GM18858 (cell line): ENCODE results near the gene ADGRG6.
"Not testable (repeated sequence)": the region's sequence is repeated elsewhere in the genome, so short reads cannot be mapped to it uniquely, and the experiment has no call there.

Experiments used
- ATAC-seq: cut with Tn5 transposase; IDR thresholded peaks from one replicate; pipeline ENCODE4 v1.9.1; 2021; ENCODE audit not compliant: unreplicated experiment

Gene ADGRG6

GRCh38 chr6:142401838-142402237 is 100.0 kb downstream of the ADGRG6 start:
- ATAC-seq: no peak

GRCh38 chr6:142404751-142405150 is 102.9 kb downstream of the ADGRG6 start:
- ATAC-seq: no peak

GRCh38 chr6:142406131-142406530 is 104.3 kb downstream of the ADGRG6 start:
- no peak for ATAC-seq

GRCh38 chr6:142407685-142408273 is 106.0 kb downstream of the ADGRG6 start:
- ATAC-seq: no peak

GRCh38 chr6:142408409-142408808 is 106.6 kb downstream of the ADGRG6 start:
- no peak for ATAC-seq

GRCh38 chr6:142409794-142410193 is 108.0 kb downstream of the ADGRG6 start:
- ATAC-seq: no peak

GRCh38 chr6:142411145-142411544 is 109.3 kb downstream of the ADGRG6 start:
- ATAC-seq: no peak

GRCh38 chr6:142412241-142412640 is 110.4 kb downstream of the ADGRG6 start:
- ATAC-seq: no peak

- ATAC-seq: no peak
These were observed 110.9 kb downstream of the ADGRG6 start for GRCh38 chr6:142412658-142413057.

GRCh38 chr6:142413111-142413510 is 111.3 kb downstream of the ADGRG6 start:
- no peak for ATAC-seq

- no peak for ATAC-seq
These were observed 112.8 kb downstream of the ADGRG6 start for GRCh38 chr6:142414462-142415250.

GRCh38 chr6:142416179-142416578 is 114.4 kb downstream of the ADGRG6 start:
- ATAC-seq: no peak

GRCh38 chr6:142416686-142417085 is 114.9 kb downstream of the ADGRG6 start:
- ATAC-seq: no peak

GRCh38 chr6:142417331-142417750 is 115.5 kb downstream of the ADGRG6 start:
- ATAC-seq: no peak

GRCh38 chr6:142419071-142419470 is 117.3 kb downstream of the ADGRG6 start:
- no peak for ATAC-seq

- ATAC-seq: no peak
These were observed 119.0 kb downstream of the ADGRG6 start for GRCh38 chr6:142420802-142421201.

- ATAC-seq: no peak
These were observed 119.7 kb downstream of the ADGRG6 start for GRCh38 chr6:142421285-142422117.

- ATAC-seq: not testable (repeated sequence)
These were observed 124.8 kb downstream of the ADGRG6 start for GRCh38 chr6:142426444-142427132.

GRCh38 chr6:142428468-142428867 is 126.7 kb downstream of the ADGRG6 start:
- ATAC-seq: not testable (repeated sequence)

GRCh38 chr6:142429195-142429594 is 127.4 kb downstream of the ADGRG6 start:
- no peak for ATAC-seq

- no peak for ATAC-seq
These were observed 131.6 kb downstream of the ADGRG6 start for GRCh38 chr6:142433419-142433818.
